Measurements from ENCODE around the gene CERT1.

DNA sequence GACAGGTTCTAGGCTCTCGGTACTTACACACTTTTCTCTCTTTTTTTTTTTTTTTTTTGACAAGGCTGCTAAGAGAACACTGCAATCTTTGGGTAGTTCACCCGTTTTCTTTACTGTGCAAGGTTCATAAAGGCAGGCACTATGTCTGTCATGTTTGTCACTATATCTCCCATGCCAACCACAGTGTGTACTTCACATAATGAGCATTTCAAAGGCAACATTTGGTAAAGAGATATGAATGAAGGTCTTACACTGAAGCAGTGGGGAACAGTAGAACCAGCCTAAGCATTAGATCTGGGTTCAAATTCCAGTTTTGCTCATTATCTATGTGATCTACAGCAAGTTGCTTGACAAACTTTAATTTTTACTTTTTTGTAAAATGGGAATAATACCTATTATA lies 175.9 kb downstream of the CERT1 start:
- TF ChIP-seq, protein P1, sequence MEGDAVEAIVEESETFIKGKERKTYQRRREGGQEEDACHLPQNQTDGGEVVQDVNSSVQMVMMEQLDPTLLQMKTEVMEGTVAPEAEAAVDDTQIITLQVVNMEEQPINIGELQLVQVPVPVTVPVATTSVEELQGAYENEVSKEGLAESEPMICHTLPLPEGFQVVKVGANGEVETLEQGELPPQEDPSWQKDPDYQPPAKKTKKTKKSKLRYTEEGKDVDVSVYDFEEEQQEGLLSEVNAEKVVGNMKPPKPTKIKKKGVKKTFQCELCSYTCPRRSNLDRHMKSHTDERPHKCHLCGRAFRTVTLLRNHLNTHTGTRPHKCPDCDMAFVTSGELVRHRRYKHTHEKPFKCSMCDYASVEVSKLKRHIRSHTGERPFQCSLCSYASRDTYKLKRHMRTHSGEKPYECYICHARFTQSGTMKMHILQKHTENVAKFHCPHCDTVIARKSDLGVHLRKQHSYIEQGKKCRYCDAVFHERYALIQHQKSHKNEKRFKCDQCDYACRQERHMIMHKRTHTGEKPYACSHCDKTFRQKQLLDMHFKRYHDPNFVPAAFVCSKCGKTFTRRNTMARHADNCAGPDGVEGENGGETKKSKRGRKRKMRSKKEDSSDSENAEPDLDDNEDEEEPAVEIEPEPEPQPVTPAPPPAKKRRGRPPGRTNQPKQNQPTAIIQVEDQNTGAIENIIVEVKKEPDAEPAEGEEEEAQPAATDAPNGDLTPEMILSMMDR (IDR thresholded peaks at IDR 0.05) = no peak
- TF ChIP-seq, protein P2, sequence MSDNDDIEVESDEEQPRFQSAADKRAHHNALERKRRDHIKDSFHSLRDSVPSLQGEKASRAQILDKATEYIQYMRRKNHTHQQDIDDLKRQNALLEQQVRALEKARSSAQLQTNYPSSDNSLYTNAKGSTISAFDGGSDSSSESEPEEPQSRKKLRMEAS (IDR thresholded peaks at IDR 0.05; ENCODE audit: low read depth) = no peak
- TF ChIP-seq, protein P3, sequence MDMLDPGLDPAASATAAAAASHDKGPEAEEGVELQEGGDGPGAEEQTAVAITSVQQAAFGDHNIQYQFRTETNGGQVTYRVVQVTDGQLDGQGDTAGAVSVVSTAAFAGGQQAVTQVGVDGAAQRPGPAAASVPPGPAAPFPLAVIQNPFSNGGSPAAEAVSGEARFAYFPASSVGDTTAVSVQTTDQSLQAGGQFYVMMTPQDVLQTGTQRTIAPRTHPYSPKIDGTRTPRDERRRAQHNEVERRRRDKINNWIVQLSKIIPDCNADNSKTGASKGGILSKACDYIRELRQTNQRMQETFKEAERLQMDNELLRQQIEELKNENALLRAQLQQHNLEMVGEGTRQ (IDR thresholded peaks at IDR 0.05; ENCODE audit: borderline replicate concordance, low read depth, low read length) = no peak

Measured in SK-N-SH (cell line).